Lung (tissue), 12 donors: ENCODE results near the gene ARHGEF4. TPM values are rescaled to one million over a fixed set of nuclear protein-coding genes. Genes with fewer than 3 reads are reported as not detected.

Source experiments
- ATAC-seq: fragments of 200-7000 bp; cut with Tn5 transposase; one replicate; pipeline ENCODE4 v1.9.1; 2020; ENCODE audit warnings: moderate number of reproducible peaks; ENCODE audit not compliant: insufficient read depth, low FRiP score
- DNase-seq, 3 donors: peaks; one replicate each; pipeline ENCODE4 v3.0.0-alpha.2; 2013 to 2017
- H3K27ac ChIP-seq, 2 donors: one replicate each; pipeline ENCODE4 v1.5.1; 2013; ENCODE audit warnings: mild to moderate bottlenecking in 2 of 2, moderate library complexity in 2 of 2, control low read depth in 1 of 2, inconsistent platforms in 1 of 2, low read depth in 1 of 2, low read length in 1 of 2
- H3K27me3 ChIP-seq, 3 donors: one replicate each; pipeline ENCODE4 v1.5.1; 2013; ENCODE audit warnings: low read length in 2 of 3; ENCODE audit not compliant: control insufficient read depth in 3 of 3, insufficient read depth in 3 of 3
- H3K36me3 ChIP-seq, 4 donors: one replicate each; pipeline ENCODE4 v1.5.1; 2013; ENCODE audit warnings: low read length in 4 of 4, mild to moderate bottlenecking in 1 of 4, moderate library complexity in 1 of 4; ENCODE audit not compliant: control insufficient read depth in 4 of 4, insufficient read depth in 4 of 4
- H3K4me1 ChIP-seq, 5 donors: one replicate each; pipeline ENCODE4 v1.5.1; 2013; ENCODE audit warnings: low read length in 5 of 5, mild to moderate bottlenecking in 2 of 5, moderate library complexity in 1 of 5; ENCODE audit not compliant: control insufficient read depth in 5 of 5, insufficient read depth in 5 of 5
- H3K4me3 ChIP-seq: one replicate; pipeline ENCODE4 v1.5.1; 2013; ENCODE audit warnings: mild to moderate bottlenecking, control low read depth, moderate library complexity
- H3K9ac ChIP-seq, 2 donors: one replicate each; pipeline ENCODE4 v1.5.1; 2013; ENCODE audit warnings: low read length in 2 of 2, control low read depth in 1 of 2; ENCODE audit not compliant: insufficient read depth in 1 of 2
- H3K9me3 ChIP-seq, 4 donors: one replicate each; pipeline ENCODE4 v1.5.1; 2013; ENCODE audit warnings: low read length in 3 of 4, mild to moderate bottlenecking in 1 of 4, moderate library complexity in 1 of 4; ENCODE audit not compliant: control insufficient read depth in 4 of 4, insufficient read depth in 3 of 4
- WGBS, 2 donors: extraction: QIAGEN DNeasy Blood & Tissue Kit; methylation state at CpG; one replicate each; pipeline ENCODE4 v1.1.7; 2013; 5-methylcytosine and 5-hydroxymethylcytosine counted together
- polyA plus RNA-seq, 2 donors: library from polyadenylated mRNA; stranded (reverse); fragments of 200-250 nt; gene quantifications; one replicate each; pipeline ENCODE4 v1.2.1, GENCODE V29; 2013
- total RNA-seq, 2 donors: library from RNA; depleted of rRNA in 1 of 2; stranded (reverse); fragments of >200 nt in 1 of 2; gene quantifications; one replicate each; pipeline ENCODE4 v1.2.1, GENCODE V29; 2014 to 2021
- TF ChIP-seq, protein P1 (sequence below): IDR thresholded peaks from 2 replicates; pipeline ENCODE4 v1.5.1; 2012; ENCODE audit warnings: mild to moderate bottlenecking; ENCODE audit errors: control extremely low read depth, extremely low read depth
- donor health status: control.
- donor health status: control.
- donor health status: Bipolar disorder and iron deficiency.
- donor health status: healthy.
- donor health status: DM: yes; HTN: yes; CAD: no.

ARHGEF4 gene
- total and polyA plus RNA-seq, 4 donors: 1.8 to 15.9 (median 6.9) TPM

DNA sequence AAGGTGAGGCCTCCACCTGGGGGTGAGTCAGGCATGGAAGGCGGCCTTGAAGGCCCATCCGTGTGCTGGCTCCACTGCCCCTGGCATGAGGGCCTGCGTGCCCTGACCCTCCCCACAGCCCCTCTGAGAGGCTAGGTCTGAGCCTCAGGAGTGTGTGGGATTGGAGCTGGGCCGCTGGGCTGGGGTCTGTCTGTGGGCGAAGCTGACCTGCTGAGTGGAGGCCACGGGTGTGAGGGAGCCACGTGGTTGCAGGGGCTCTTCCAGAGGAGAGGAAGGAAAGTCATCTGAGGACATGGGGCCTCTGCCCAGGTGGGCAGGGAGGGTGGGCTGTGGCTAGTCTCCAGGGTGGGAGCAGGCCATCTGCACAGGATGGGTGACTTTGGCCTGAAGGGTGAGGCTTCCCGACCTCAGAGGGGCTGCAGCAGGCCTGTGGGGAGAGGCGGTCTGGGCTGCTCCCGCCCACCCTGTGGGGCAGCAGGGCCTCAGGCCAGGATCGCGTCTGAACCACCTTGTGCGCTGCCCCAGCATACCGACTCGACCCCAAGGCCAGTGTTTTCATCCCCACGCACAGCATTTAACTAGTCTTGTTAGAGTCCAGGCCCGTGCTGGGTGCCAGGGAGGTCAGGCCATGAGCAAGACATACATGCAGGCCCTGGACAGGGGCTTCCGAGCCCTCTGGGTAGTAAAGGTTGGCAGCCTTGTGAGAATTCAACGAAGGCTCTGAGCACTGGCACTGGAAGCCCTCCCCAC, 11.2 kb downstream of the ARHGEF4 start:
- Histone ChIP-seq H3K36me3 (no peaks in the 10 kb centered on the region), H3K4me1 (no peaks in the 10 kb centered on the region), H3K27me3 (no peaks in the 10 kb centered on the region), H3K9me3 (peaks cover 0 to 2% (median 0%) of the 10 kb centered on the region in 4 donors), H3K9ac (no peak overlapping the region), H3K27ac (no peak overlapping the region), H3K4me3 (no peak overlapping the region)
- DNase-seq (no peak), ATAC-seq (no peak)
- WGBS, 2 donors: 86 to 87% methylated on average over 19 of the region's 19 CpGs
- TF ChIP-seq, protein P1, sequence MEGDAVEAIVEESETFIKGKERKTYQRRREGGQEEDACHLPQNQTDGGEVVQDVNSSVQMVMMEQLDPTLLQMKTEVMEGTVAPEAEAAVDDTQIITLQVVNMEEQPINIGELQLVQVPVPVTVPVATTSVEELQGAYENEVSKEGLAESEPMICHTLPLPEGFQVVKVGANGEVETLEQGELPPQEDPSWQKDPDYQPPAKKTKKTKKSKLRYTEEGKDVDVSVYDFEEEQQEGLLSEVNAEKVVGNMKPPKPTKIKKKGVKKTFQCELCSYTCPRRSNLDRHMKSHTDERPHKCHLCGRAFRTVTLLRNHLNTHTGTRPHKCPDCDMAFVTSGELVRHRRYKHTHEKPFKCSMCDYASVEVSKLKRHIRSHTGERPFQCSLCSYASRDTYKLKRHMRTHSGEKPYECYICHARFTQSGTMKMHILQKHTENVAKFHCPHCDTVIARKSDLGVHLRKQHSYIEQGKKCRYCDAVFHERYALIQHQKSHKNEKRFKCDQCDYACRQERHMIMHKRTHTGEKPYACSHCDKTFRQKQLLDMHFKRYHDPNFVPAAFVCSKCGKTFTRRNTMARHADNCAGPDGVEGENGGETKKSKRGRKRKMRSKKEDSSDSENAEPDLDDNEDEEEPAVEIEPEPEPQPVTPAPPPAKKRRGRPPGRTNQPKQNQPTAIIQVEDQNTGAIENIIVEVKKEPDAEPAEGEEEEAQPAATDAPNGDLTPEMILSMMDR: no peak

DNA sequence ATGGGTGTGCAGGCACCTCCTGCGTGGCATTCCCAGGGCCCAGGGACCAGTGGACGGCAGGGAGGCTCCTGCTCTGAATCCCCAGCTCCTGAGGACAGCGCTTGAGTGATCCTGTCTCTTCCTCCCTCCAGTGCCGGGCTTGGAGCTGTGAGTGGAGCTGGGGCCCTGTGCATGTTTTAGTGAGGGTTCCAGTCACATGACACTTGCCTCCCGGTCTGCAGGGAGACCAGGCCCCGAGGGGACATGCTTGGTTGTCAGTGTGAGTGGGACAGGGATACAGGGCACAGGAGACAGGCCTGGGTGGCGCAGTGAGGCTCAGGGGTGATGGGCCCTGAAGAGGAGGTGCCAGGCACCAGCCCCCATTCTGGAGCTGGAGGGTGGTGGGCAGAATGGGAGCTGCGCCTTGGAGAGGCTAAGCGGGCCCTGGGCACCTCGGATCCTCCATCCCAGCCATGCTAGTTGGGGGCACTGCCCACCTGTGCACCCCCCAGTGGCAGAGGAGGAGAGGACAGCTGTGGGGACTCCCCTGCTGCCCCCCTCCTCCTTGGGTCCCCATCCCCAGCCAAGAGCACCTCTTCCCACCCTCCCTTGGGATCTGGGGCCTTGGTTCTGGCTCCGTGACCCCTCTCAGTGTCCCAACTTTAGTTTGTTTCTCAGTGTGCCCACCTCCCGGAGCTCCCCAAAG, 12.0 kb downstream of the ARHGEF4 start:
- Histone ChIP-seq H3K4me1 (no peaks in the 10 kb centered on the region), H3K36me3 (no peaks in the 10 kb centered on the region), H3K27ac (no peak overlapping the region), H3K27me3 (no peaks in the 10 kb centered on the region), H3K9me3 (peaks cover 0 to 2% (median 0%) of the 10 kb centered on the region in 4 donors), H3K9ac (no peak overlapping the region), H3K4me3 (no peak overlapping the region)
- DNase-seq: no peak
- no peak for ATAC-seq
- WGBS, 2 donors: 80 to 85% methylated on average over 12 of the region's 12 CpGs
- TF ChIP-seq, protein P1: no peak

DNA sequence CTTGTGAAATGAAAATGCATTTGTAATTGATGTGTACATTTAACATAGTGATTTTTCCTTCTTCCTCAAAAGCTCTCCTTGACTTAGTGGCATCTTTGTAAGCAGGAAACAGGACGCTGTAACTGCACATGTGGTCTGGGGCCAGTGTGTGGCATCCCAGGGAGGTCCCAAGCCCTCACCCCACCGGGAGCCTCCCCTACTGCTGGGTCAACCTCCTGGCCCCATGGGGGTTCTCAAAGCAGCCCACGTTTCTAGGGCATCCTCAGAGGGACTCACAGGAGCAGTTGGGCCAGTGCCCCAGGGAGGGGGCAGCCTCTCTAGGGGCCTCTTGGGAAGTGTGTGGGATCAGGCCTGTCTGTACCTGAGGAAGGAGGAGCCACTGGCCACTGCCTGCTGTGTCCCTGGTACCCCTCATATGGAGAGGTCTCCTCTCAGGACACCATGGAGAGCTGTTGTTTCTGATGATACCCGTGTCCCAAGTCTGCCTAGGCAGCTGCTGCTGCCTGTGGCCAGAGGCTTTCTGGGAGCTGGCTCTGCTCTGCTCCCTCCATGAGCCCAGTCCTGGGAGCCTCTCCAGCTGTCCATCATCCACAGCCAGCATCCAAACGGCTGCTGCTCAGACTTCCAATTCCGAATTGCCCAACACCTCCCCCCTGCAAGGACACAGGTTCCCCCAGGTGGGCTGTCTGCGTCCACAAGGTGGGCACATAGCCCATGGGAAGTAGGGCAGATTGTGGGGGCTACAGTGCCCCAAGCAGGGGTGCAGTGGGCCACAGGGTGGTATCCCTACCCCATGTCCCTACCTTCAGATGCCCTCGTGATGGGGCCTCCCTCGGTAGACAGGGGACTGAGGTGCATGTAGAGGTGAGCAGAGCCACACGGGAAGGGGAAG, 13.4 kb downstream of the ARHGEF4 start:
- no peaks in the 10 kb centered on the region for H3K36me3 ChIP-seq
- ATAC-seq (no peak), DNase-seq (no peak)
- H3K27me3 ChIP-seq: no peaks in the 10 kb centered on the region
- 59 to 62% methylated on average over 10 of the region's 10 CpGs for WGBS, 2 donors
- no peak overlapping the region for H3K4me3 ChIP-seq
- TF ChIP-seq, protein P1: no peak
- no peak overlapping the region for H3K9ac ChIP-seq
- peaks cover 0 to 2% (median 0%) of the 10 kb centered on the region in 4 donors for H3K9me3 ChIP-seq
- H3K27ac ChIP-seq: no peak overlapping the region
- H3K4me1 ChIP-seq: no peaks in the 10 kb centered on the region
